Suprapubic skin (tissue), 4 donors: ENCODE measurements around the gene DIP2C.

Experiments used
- CTCF ChIP-seq, 2 donors: fragments of 200-600 bp in 1 of 2; fragments of 450-650 bp in 1 of 2; sonication (generic) in 1 of 2; IDR thresholded peaks; one replicate each; pipeline ENCODE4 v1.5.1; 2016 to 2019; ENCODE audit warnings: antibody characterized with exemption in 2 of 2, mild to moderate bottlenecking in 1 of 2, moderate library complexity in 1 of 2
- EP300 ChIP-seq: sonication (generic); formaldehyde crosslinking; IDR thresholded peaks from one replicate; pipeline ENCODE4 v1.6.1; 2017; ENCODE audit warnings: antibody characterized with exemption
- POLR2A ChIP-seq, 2 donors: fragments of 450-650 bp; IDR thresholded peaks; one replicate each; pipeline ENCODE4 v1.6.1; 2017; ENCODE audit warnings: antibody characterized with exemption in 2 of 2, mild to moderate bottlenecking in 2 of 2, moderate library complexity in 2 of 2
- POLR2AphosphoS5 ChIP-seq, 3 donors: sonication (generic); formaldehyde crosslinking; IDR thresholded peaks; one replicate each; pipeline ENCODE4 v1.6.1; 2017; ENCODE audit warnings: antibody characterized with exemption in 3 of 3

GRCh38 chr10:589961-590680 lies 99.3 kb downstream of the DIP2C start:
- no peak for TF ChIP-seq EP300
- TF ChIP-seq POLR2A (IDR thresholded peaks at IDR 0.05), result no peak
- no peak for TF ChIP-seq CTCF (IDR thresholded peaks at IDR 0.05)
- TF ChIP-seq POLR2AphosphoS5 (IDR thresholded peaks at IDR 0.05), result no peak
